ENCODE data around the gene MAP3K5. TPM values are rescaled to one million over a fixed set of nuclear protein-coding genes. Genes with fewer than 3 reads are reported as not detected.

MAP3K5 gene
- total RNA-seq, 1 donor from 2014 or later, result 1.6 TPM

- no peak for TF ChIP-seq CTCF (IDR thresholded peaks at IDR 0.05)
- Mint-ChIP-seq H3K4me1 (ENCODE audit: unreplicated experiment) (peaks cover 2% of the 10 kb centered on the region), H3K27ac (ENCODE audit: unreplicated experiment) (no peak overlapping the region), H3K27me3 (ENCODE audit: unreplicated experiment) (no peaks in the 10 kb centered on the region), H3K9me3 (ENCODE audit: unreplicated experiment) (peaks cover 10% of the 10 kb centered on the region), H3K36me3 (ENCODE audit: unreplicated experiment) (no peaks in the 10 kb centered on the region), H3K4me3 (ENCODE audit: unreplicated experiment) (no peak overlapping the region)
- DNase-seq (ENCODE audit: extremely low spot score, unreplicated experiment), result no peak
These were observed 64.0 kb downstream of the MAP3K5 start for GRCh38 chr6:136728033-136728939.

GRCh38 chr6:136726837-136727557, 65.3 kb downstream of the MAP3K5 start:
- no peak overlapping the region for H3K27ac Mint-ChIP-seq (ENCODE audit: unreplicated experiment)
- H3K36me3 Mint-ChIP-seq (ENCODE audit: unreplicated experiment), result no peaks in the 10 kb centered on the region
- H3K27me3 Mint-ChIP-seq (ENCODE audit: unreplicated experiment), result no peaks in the 10 kb centered on the region
- peaks cover 10% of the 10 kb centered on the region for H3K9me3 Mint-ChIP-seq (ENCODE audit: unreplicated experiment)
- DNase-seq (ENCODE audit: extremely low spot score, unreplicated experiment), result no peak
- no peak for TF ChIP-seq CTCF (IDR thresholded peaks at IDR 0.05)
- H3K4me1 Mint-ChIP-seq (ENCODE audit: unreplicated experiment), result peaks cover 2% of the 10 kb centered on the region
- no peak overlapping the region for H3K4me3 Mint-ChIP-seq (ENCODE audit: unreplicated experiment)

GRCh38 chr6:136725124-136725523, 67.2 kb downstream of the MAP3K5 start:
- no peak for DNase-seq (ENCODE audit: extremely low spot score, unreplicated experiment)
- H3K4me3 Mint-ChIP-seq (ENCODE audit: unreplicated experiment), result no peak overlapping the region
- no peak overlapping the region for H3K27ac Mint-ChIP-seq (ENCODE audit: unreplicated experiment)
- H3K36me3 Mint-ChIP-seq (ENCODE audit: unreplicated experiment), result no peaks in the 10 kb centered on the region
- peaks cover 2% of the 10 kb centered on the region for H3K4me1 Mint-ChIP-seq (ENCODE audit: unreplicated experiment)
- peaks cover 10% of the 10 kb centered on the region for H3K9me3 Mint-ChIP-seq (ENCODE audit: unreplicated experiment)
- no peak for TF ChIP-seq CTCF (IDR thresholded peaks at IDR 0.05)
- no peaks in the 10 kb centered on the region for H3K27me3 Mint-ChIP-seq (ENCODE audit: unreplicated experiment)

GRCh38 chr6:136723780-136724179, 68.5 kb downstream of the MAP3K5 start:
- no peak overlapping the region for H3K4me3 Mint-ChIP-seq (ENCODE audit: unreplicated experiment)
- H3K4me1 Mint-ChIP-seq (ENCODE audit: unreplicated experiment), result peaks cover 2% of the 10 kb centered on the region
- no peak overlapping the region for H3K27ac Mint-ChIP-seq (ENCODE audit: unreplicated experiment)
- H3K36me3 Mint-ChIP-seq (ENCODE audit: unreplicated experiment), result no peaks in the 10 kb centered on the region
- peaks cover 4% of the 10 kb centered on the region for H3K9me3 Mint-ChIP-seq (ENCODE audit: unreplicated experiment)
- DNase-seq (ENCODE audit: extremely low spot score, unreplicated experiment), result no peak
- H3K27me3 Mint-ChIP-seq (ENCODE audit: unreplicated experiment), result no peaks in the 10 kb centered on the region
- no peak for TF ChIP-seq CTCF (IDR thresholded peaks at IDR 0.05)

- Mint-ChIP-seq H3K4me1 (ENCODE audit: unreplicated experiment) (peaks cover 17% of the 10 kb centered on the region), H3K4me3 (ENCODE audit: unreplicated experiment) (no peak overlapping the region), H3K27me3 (ENCODE audit: unreplicated experiment) (no peaks in the 10 kb centered on the region), H3K36me3 (ENCODE audit: unreplicated experiment) (no peaks in the 10 kb centered on the region), H3K27ac (ENCODE audit: unreplicated experiment) (no peak overlapping the region), H3K9me3 (ENCODE audit: unreplicated experiment) (peaks cover 4% of the 10 kb centered on the region)
- no peak for TF ChIP-seq CTCF (IDR thresholded peaks at IDR 0.05)
- no peak for DNase-seq (ENCODE audit: extremely low spot score, unreplicated experiment)
These were observed 70.8 kb downstream of the MAP3K5 start for GRCh38 chr6:136721467-136721866.

All from osteocyte (in vitro differentiated cells).